ENCODE data around the gene TTC36.
"Not testable (repeated sequence)": the region's sequence is repeated elsewhere in the genome, so short reads cannot be mapped to it uniquely, and the experiment has no call there.

TTC36 gene

GRCh38 chr11:118532091-118532490 is 4.8 kb downstream of the TTC36 start:
- no peak for DNase-seq (ENCODE audit: low read depth in 1 of 2, low spot score in 1 of 2)

- DNase-seq (ENCODE audit: low read depth in 1 of 2, low spot score in 1 of 2), result no peak
Observed at GRCh38 chr11:118532852-118533768, 5.8 kb downstream of the TTC36 start.

GRCh38 chr11:118533769-118534729 is 6.8 kb downstream of the TTC36 start:
- no peak for DNase-seq (ENCODE audit: low read depth in 1 of 2, low spot score in 1 of 2)

GRCh38 chr11:118535261-118535660 is 8.0 kb downstream of the TTC36 start:
- no peak for DNase-seq (ENCODE audit: low read depth in 1 of 2, low spot score in 1 of 2)

- DNase-seq (ENCODE audit: low read depth in 1 of 2, low spot score in 1 of 2), result no peak
Observed at GRCh38 chr11:118536726-118537125, 9.5 kb downstream of the TTC36 start.

- no peak for DNase-seq (ENCODE audit: low read depth in 1 of 2, low spot score in 1 of 2)
Observed at GRCh38 chr11:118537409-118537980, 10.2 kb downstream of the TTC36 start.

- DNase-seq (ENCODE audit: low read depth in 1 of 2, low spot score in 1 of 2), result no peak
Observed at GRCh38 chr11:118544010-118544646, 16.9 kb downstream of the TTC36 start.

- no peak for DNase-seq (ENCODE audit: low read depth in 1 of 2, low spot score in 1 of 2)
Observed at GRCh38 chr11:118544647-118545010, 17.4 kb downstream of the TTC36 start.

GRCh38 chr11:118545533-118545932 is 18.3 kb downstream of the TTC36 start:
- DNase-seq (ENCODE audit: low read depth in 1 of 2, low spot score in 1 of 2), result no peak

GRCh38 chr11:118547132-118547531 is 19.9 kb downstream of the TTC36 start:
- no peak for DNase-seq (ENCODE audit: low read depth in 1 of 2, low spot score in 1 of 2)

GRCh38 chr11:118552341-118552740 is 25.1 kb downstream of the TTC36 start:
- no peak for DNase-seq (ENCODE audit: low read depth in 1 of 2, low spot score in 1 of 2)

GRCh38 chr11:118560806-118561205 is 33.5 kb downstream of the TTC36 start:
- DNase-seq (ENCODE audit: low read depth in 1 of 2, low spot score in 1 of 2), result no peak

GRCh38 chr11:118565051-118565450 is 37.8 kb downstream of the TTC36 start:
- no peak for DNase-seq (ENCODE audit: low read depth in 1 of 2, low spot score in 1 of 2)

GRCh38 chr11:118569670-118570069 is 42.4 kb downstream of the TTC36 start:
- DNase-seq (ENCODE audit: low read depth in 1 of 2, low spot score in 1 of 2), result no peak

GRCh38 chr11:118570787-118571186 is 43.5 kb downstream of the TTC36 start:
- DNase-seq (ENCODE audit: low read depth in 1 of 2, low spot score in 1 of 2), result no peak

- not testable (repeated sequence) for DNase-seq (ENCODE audit: low read depth in 1 of 2, low spot score in 1 of 2)
Observed at GRCh38 chr11:118571701-118572060, 44.4 kb downstream of the TTC36 start.

GRCh38 chr11:118572061-118572980 is 45.0 kb downstream of the TTC36 start, which contains the start of gene ARCN1:
Gene ARCN1, plus strand, starts transcription at chr11:118572409. Its CDS starts 139 bp downstream, at chr11:118572548.
- DNase-seq (ENCODE audit: low read depth in 1 of 2, low spot score in 1 of 2), result peak; percentile 48 to 68

- no peak for DNase-seq (ENCODE audit: low read depth in 1 of 2, low spot score in 1 of 2)
Observed at GRCh38 chr11:118572981-118573550, 45.8 kb downstream of the TTC36 start.

GRCh38 chr11:118574636-118575035 is 47.4 kb downstream of the TTC36 start:
- DNase-seq (ENCODE audit: low read depth in 1 of 2, low spot score in 1 of 2), result no peak

Measured in activated T-helper 1 cell treated with anti-CD3 and anti-CD28 coated beads, Interleukin-2, amount 50 U/mL, for 16 hours (primary cell).